Nephron (organoid): ENCODE measurements around the gene KANSL2.
"Not testable (repeated sequence)": the region's sequence is repeated elsewhere in the genome, so short reads cannot be mapped to it uniquely, and the experiment has no call there.

Experiments used
- H3K27ac Mint-ChIP-seq, 3 experiments: 2 replicates each; pipeline ENCODE4 v1.8.0; 2020; ENCODE audit warnings: mixed read lengths in 3 of 3, mild to moderate bottlenecking in 2 of 3, moderate library complexity in 1 of 3
- H3K27me3 Mint-ChIP-seq: 2 replicates; pipeline ENCODE4 v1.8.0; 2021; ENCODE audit warnings: low read depth, mild to moderate bottlenecking, moderate library complexity, mixed read lengths
- H3K36me3 Mint-ChIP-seq: 2 replicates; pipeline ENCODE4 v1.8.0; 2020; ENCODE audit warnings: low read depth, mixed read lengths
- H3K4me1 Mint-ChIP-seq: 2 replicates; pipeline ENCODE4 v1.8.0; 2020; ENCODE audit warnings: mixed read lengths
- H3K4me3 Mint-ChIP-seq, 3 experiments: 2 replicates each; pipeline ENCODE4 v1.8.0; 2020; ENCODE audit warnings: mild to moderate bottlenecking in 3 of 3, mixed read lengths in 3 of 3, moderate library complexity in 2 of 3
- H3K9me3 Mint-ChIP-seq: 2 replicates; pipeline ENCODE4 v1.8.0; 2020; ENCODE audit warnings: mixed read lengths
- CTCF ChIP-seq, 3 experiments: fragments of 200-600 bp; sonication (generic); IDR thresholded peaks; one replicate each; pipeline ENCODE4 v1.5.0; 2021; ENCODE audit warnings: antibody characterized with exemption in 3 of 3; ENCODE audit not compliant: unreplicated experiment in 3 of 3

Gene KANSL2

GRCh38 chr12:48716168-48716492 lies 34.1 kb upstream of the KANSL2 start:
- H3K27me3 Mint-ChIP-seq, result no peaks in the 10 kb centered on the region
- peak overlapping the region; percentile 88 to 97 (median 90) for H3K4me3 Mint-ChIP-seq
- peaks cover 10% of the 10 kb centered on the region for H3K9me3 Mint-ChIP-seq
- H3K4me1 Mint-ChIP-seq, result peaks cover 26% of the 10 kb centered on the region
- TF ChIP-seq CTCF (IDR thresholded peaks at IDR 0.05; ENCODE audit: unreplicated experiment in 3 of 3), result no peak
- H3K27ac Mint-ChIP-seq, result peak overlapping the region; percentile 92 to 98 (median 98)
- H3K36me3 Mint-ChIP-seq, result peaks cover 27% of the 10 kb centered on the region

- Mint-ChIP-seq H3K4me3 (no peak overlapping the region), H3K36me3 (peaks cover 29% of the 10 kb centered on the region), H3K27me3 (no peaks in the 10 kb centered on the region), H3K4me1 (peaks cover 26% of the 10 kb centered on the region), H3K9me3 (no peaks in the 10 kb centered on the region), H3K27ac (no peak overlapping the region)
- no peak for TF ChIP-seq CTCF (IDR thresholded peaks at IDR 0.05; ENCODE audit: unreplicated experiment in 3 of 3)
These were observed 30.2 kb upstream of the KANSL2 start for GRCh38 chr12:48712209-48712608.

GRCh38 chr12:48698822-48699221 lies 16.8 kb upstream of the KANSL2 start:
- not testable (repeated sequence) for H3K4me1 Mint-ChIP-seq, H3K9me3 Mint-ChIP-seq, H3K4me3 Mint-ChIP-seq, H3K27ac Mint-ChIP-seq, H3K27me3 Mint-ChIP-seq
- peaks cover 71% of the 10 kb centered on the region for H3K36me3 Mint-ChIP-seq

GRCh38 chr12:48696626-48697025 lies 14.6 kb upstream of the KANSL2 start:
- Mint-ChIP-seq H3K36me3 (peaks cover 78% of the 10 kb centered on the region), H3K4me1 (peaks cover 11% of the 10 kb centered on the region), H3K9me3 (no peaks in the 10 kb centered on the region), H3K27me3 (no peaks in the 10 kb centered on the region), H3K27ac (no peak overlapping the region), H3K4me3 (no peak overlapping the region)
- no peak for TF ChIP-seq CTCF (IDR thresholded peaks at IDR 0.05; ENCODE audit: unreplicated experiment in 3 of 3)

- Mint-ChIP-seq H3K4me1 (peaks cover 19% of the 10 kb centered on the region), H3K4me3 (no peak overlapping the region), H3K27ac (peak overlapping the region in 1 of 3 experiments; percentile 69), H3K9me3 (no peaks in the 10 kb centered on the region), H3K36me3 (peaks cover 80% of the 10 kb centered on the region), H3K27me3 (no peaks in the 10 kb centered on the region)
- no peak for TF ChIP-seq CTCF (IDR thresholded peaks at IDR 0.05; ENCODE audit: unreplicated experiment in 3 of 3)
These were observed 13.8 kb upstream of the KANSL2 start for GRCh38 chr12:48695859-48696258.

GRCh38 chr12:48694038-48694437 lies 12.0 kb upstream of the KANSL2 start:
- no peaks in the 10 kb centered on the region for H3K27me3 Mint-ChIP-seq
- H3K4me3 Mint-ChIP-seq, result no peak overlapping the region
- peak overlapping the region in 1 of 3 experiments; percentile 16 for H3K27ac Mint-ChIP-seq
- peaks cover 27% of the 10 kb centered on the region for H3K4me1 Mint-ChIP-seq
- H3K36me3 Mint-ChIP-seq, result peaks cover 74% of the 10 kb centered on the region
- no peak for TF ChIP-seq CTCF (IDR thresholded peaks at IDR 0.05; ENCODE audit: unreplicated experiment in 3 of 3)
- H3K9me3 Mint-ChIP-seq, result no peaks in the 10 kb centered on the region
